Neural cell (in vitro differentiated cells): ENCODE results near the gene FSIP1. TPM values are rescaled to one million over a fixed set of nuclear protein-coding genes. Genes with fewer than 3 reads are reported as not detected.

Experiments
- H2AFZ ChIP-seq: fragments of 200-600, 300-800 bp; sonication (generic), shearing (Covaris generic); 2 replicates; pipeline ENCODE4 v1.6.0; 2014; ENCODE audit warnings: low read depth, mild to moderate bottlenecking, antibody characterized with exemption, low read length, moderate library complexity
- H3F3A ChIP-seq: fragments of 200-600 bp; shearing (Covaris generic); 2 replicates; pipeline ENCODE4 v1.6.1; 2016; ENCODE audit warnings: mild to moderate bottlenecking, moderate library complexity, mixed read lengths, antibody characterized with exemption, low read length; ENCODE audit not compliant: insufficient read depth, poor library complexity, severe bottlenecking
- H3K27ac ChIP-seq: fragments of 200-600, 300-800 bp; sonication (generic), shearing (Covaris generic); 2 replicates; pipeline ENCODE4 v1.5.1; 2014; ENCODE audit warnings: mild to moderate bottlenecking, low read length, moderate library complexity
- H3K27me3 ChIP-seq: fragments of 300-800, 200-600 bp; sonication (generic), shearing (Covaris generic); 2 replicates; pipeline ENCODE4 v1.6.0; 2014; ENCODE audit warnings: mild to moderate bottlenecking, low read depth, low read length, moderate library complexity; ENCODE audit not compliant: insufficient read depth
- H3K36me3 ChIP-seq: fragments of 300-800, 200-600 bp; sonication (generic), shearing (Covaris generic); 2 replicates; pipeline ENCODE4 v1.5.1; 2014; ENCODE audit warnings: mild to moderate bottlenecking, antibody characterized with exemption, low read length, moderate library complexity; ENCODE audit not compliant: insufficient read depth
- H3K4me2 ChIP-seq: fragments of 300-800, 200-600 bp; sonication (generic), shearing (Covaris generic); 2 replicates; pipeline ENCODE4 v1.6.0; 2014; ENCODE audit warnings: mild to moderate bottlenecking, low read length
- H3K4me3 ChIP-seq: fragments of 300-800, 200-600 bp; sonication (generic), shearing (Covaris generic); 2 replicates; pipeline ENCODE4 v1.5.1; 2014; ENCODE audit warnings: mild to moderate bottlenecking, low read length, moderate library complexity
- H3K79me2 ChIP-seq: fragments of 200-600 bp; shearing (Covaris generic); replicated peaks from 2 replicates; pipeline ENCODE4 v1.6.0; 2014; ENCODE audit warnings: mild to moderate bottlenecking, low read length, moderate library complexity; ENCODE audit not compliant: insufficient read depth
- H3K9ac ChIP-seq: fragments of 300-800, 200-600 bp; sonication (generic), shearing (Covaris generic); 2 replicates; pipeline ENCODE4 v1.6.1; 2016; ENCODE audit warnings: mild to moderate bottlenecking, low read length, mixed read lengths
- H3K9me2 ChIP-seq: fragments of 200-600 bp; shearing (Covaris generic); 2 replicates; pipeline ENCODE4 v1.6.1; 2016; ENCODE audit warnings: mild to moderate bottlenecking, low read length, mixed read lengths; ENCODE audit not compliant: insufficient read depth
- H3K9me3 ChIP-seq: fragments of 200-600, 300-800 bp; sonication (generic), shearing (Covaris generic); 2 replicates; pipeline ENCODE4 v1.6.1; 2016; ENCODE audit warnings: mild to moderate bottlenecking, mixed run types, low read length, moderate library complexity, mixed read lengths
- H4K20me1 ChIP-seq: fragments of 200-600 bp; shearing (Covaris generic); 2 replicates; pipeline ENCODE4 v1.6.1; 2016; ENCODE audit warnings: mild to moderate bottlenecking, mixed run types; ENCODE audit not compliant: insufficient read depth
- CTCF ChIP-seq: fragments of 450-650 bp; IDR thresholded peaks from 2 replicates; pipeline ENCODE4 v1.5.1; 2014; ENCODE audit warnings: antibody characterized with exemption, mild to moderate bottlenecking, moderate library complexity; ENCODE audit not compliant: poor library complexity, severe bottlenecking
- EP300 ChIP-seq: fragments of 450-650 bp; conservative IDR thresholded peaks from 2 replicates; pipeline ENCODE4 v1.6.1; 2014; ENCODE audit warnings: antibody characterized with exemption, mild to moderate bottlenecking, moderate library complexity; ENCODE audit not compliant: poor library complexity, severe bottlenecking
- EZH2 ChIP-seq: fragments of 200-600, 300-800 bp; shearing (Covaris generic), sonication (generic); IDR thresholded peaks from 2 replicates; pipeline ENCODE4 v1.6.1; 2014; ENCODE audit warnings: antibody characterized with exemption, low read length, borderline replicate concordance, mild to moderate bottlenecking; ENCODE audit not compliant: insufficient read depth, poor library complexity, severe bottlenecking
- MXI1 ChIP-seq: fragments of 450-650 bp; conservative IDR thresholded peaks from 2 replicates; pipeline ENCODE4 v1.6.1; 2014; ENCODE audit warnings: antibody characterized with exemption, mild to moderate bottlenecking; ENCODE audit not compliant: poor library complexity, severe bottlenecking
- POLR2AphosphoS5 ChIP-seq: IDR thresholded peaks from 2 replicates; pipeline ENCODE4 v1.6.1; 2012
- RAD21 ChIP-seq: fragments of 450-650 bp; conservative IDR thresholded peaks from 2 replicates; pipeline ENCODE4 v1.6.1; 2014; ENCODE audit warnings: antibody characterized with exemption, mild to moderate bottlenecking, moderate library complexity
- SMC3 ChIP-seq: fragments of 450-650 bp; conservative IDR thresholded peaks from 2 replicates; pipeline ENCODE4 v1.6.1; 2014; ENCODE audit warnings: antibody characterized with exemption, mild to moderate bottlenecking, moderate library complexity; ENCODE audit not compliant: poor library complexity
- TAF1 ChIP-seq: IDR thresholded peaks from 2 replicates; pipeline ENCODE4 v1.6.1; 2012; ENCODE audit warnings: low read depth
- polyA plus RNA-seq: library from polyadenylated mRNA; depleted of rRNA; stranded (reverse); fragments of >200 nt; gene quantifications from 2 replicates; pipeline ENCODE4 v1.2.3, GENCODE V29; 2014
- TF ChIP-seq, protein P1 (sequence below): IDR thresholded peaks from 2 replicates; pipeline ENCODE4 v1.6.1; 2012; ENCODE audit warnings: borderline replicate concordance

The FSIP1 gene
- polyA plus RNA-seq, 1 donor from 2014 or later = 3.8 TPM

GRCh38 chr15:39596358-39597051, 186.1 kb downstream of the FSIP1 start:
- no peak overlapping the region for H3K9ac ChIP-seq
- no peaks in the 10 kb centered on the region for H3F3A ChIP-seq
- no peak overlapping the region for H2AFZ ChIP-seq
- H3K4me3 ChIP-seq = no peak overlapping the region
- no peaks in the 10 kb centered on the region for H4K20me1 ChIP-seq
- H3K79me2 ChIP-seq = no peaks in the 10 kb centered on the region
- H3K4me2 ChIP-seq = no peak overlapping the region
- no peaks in the 10 kb centered on the region for H3K9me2 ChIP-seq
- H3K27ac ChIP-seq = no peak overlapping the region
- H3K36me3 ChIP-seq = no peaks in the 10 kb centered on the region
- H3K9me3 ChIP-seq = no peaks in the 10 kb centered on the region
- no peaks in the 10 kb centered on the region for H3K27me3 ChIP-seq
- TF ChIP-seq MXI1 = no peak
- TF ChIP-seq EZH2 = no peak
- TF ChIP-seq, protein P1, sequence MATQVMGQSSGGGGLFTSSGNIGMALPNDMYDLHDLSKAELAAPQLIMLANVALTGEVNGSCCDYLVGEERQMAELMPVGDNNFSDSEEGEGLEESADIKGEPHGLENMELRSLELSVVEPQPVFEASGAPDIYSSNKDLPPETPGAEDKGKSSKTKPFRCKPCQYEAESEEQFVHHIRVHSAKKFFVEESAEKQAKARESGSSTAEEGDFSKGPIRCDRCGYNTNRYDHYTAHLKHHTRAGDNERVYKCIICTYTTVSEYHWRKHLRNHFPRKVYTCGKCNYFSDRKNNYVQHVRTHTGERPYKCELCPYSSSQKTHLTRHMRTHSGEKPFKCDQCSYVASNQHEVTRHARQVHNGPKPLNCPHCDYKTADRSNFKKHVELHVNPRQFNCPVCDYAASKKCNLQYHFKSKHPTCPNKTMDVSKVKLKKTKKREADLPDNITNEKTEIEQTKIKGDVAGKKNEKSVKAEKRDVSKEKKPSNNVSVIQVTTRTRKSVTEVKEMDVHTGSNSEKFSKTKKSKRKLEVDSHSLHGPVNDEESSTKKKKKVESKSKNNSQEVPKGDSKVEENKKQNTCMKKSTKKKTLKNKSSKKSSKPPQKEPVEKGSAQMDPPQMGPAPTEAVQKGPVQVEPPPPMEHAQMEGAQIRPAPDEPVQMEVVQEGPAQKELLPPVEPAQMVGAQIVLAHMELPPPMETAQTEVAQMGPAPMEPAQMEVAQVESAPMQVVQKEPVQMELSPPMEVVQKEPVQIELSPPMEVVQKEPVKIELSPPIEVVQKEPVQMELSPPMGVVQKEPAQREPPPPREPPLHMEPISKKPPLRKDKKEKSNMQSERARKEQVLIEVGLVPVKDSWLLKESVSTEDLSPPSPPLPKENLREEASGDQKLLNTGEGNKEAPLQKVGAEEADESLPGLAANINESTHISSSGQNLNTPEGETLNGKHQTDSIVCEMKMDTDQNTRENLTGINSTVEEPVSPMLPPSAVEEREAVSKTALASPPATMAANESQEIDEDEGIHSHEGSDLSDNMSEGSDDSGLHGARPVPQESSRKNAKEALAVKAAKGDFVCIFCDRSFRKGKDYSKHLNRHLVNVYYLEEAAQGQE = no peak

DNA sequence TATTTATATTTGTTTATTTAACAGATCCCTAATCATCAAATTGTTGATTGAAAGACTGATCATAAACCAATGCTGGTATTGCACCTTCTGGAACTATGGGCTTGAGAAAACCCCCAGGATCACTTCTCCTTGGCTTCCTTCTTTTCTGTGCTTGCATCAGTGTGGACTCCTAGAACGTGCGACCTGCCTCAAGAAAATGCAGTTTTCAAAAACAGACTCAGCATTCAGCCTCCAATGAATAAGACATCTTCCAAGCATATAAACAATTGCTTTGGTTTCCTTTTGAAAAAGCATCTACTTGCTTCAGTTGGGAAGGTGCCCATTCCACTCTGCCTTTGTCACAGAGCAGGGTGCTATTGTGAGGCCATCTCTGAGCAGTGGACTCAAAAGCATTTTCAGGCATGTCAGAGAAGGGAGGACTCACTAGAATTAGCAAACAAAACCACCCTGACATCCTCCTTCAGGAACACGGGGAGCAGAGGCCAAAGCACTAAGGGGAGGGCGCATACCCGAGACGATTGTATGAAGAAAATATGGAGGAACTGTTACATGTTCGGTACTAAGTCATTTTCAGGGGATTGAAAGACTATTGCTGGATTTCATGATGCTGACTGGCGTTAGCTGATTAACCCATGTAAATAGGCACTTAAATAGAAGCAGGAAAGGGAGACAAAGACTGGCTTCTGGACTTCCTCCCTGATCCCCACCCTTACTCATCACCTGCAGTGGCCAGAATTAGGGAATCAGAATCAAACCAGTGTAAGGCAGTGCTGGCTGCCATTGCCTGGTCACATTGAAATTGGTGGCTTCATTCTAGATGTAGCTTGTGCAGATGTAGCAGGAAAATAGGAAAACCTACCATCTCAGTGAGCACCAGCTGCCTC, 187.1 kb downstream of the FSIP1 start:
- H3K9me2 ChIP-seq = no peaks in the 10 kb centered on the region
- H3K9ac ChIP-seq = no peak overlapping the region
- no peak overlapping the region for H3K4me2 ChIP-seq
- H3K27me3 ChIP-seq = no peaks in the 10 kb centered on the region
- no peak for TF ChIP-seq TAF1
- no peak for TF ChIP-seq RAD21
- TF ChIP-seq, protein P1 = no peak
- no peak for TF ChIP-seq SMC3
- TF ChIP-seq POLR2AphosphoS5 = no peak
- no peak for TF ChIP-seq CTCF
- TF ChIP-seq EZH2 = no peak
- no peak for TF ChIP-seq MXI1
- no peak for TF ChIP-seq EP300
- H3K79me2 ChIP-seq = no peaks in the 10 kb centered on the region
- H3K36me3 ChIP-seq = no peaks in the 10 kb centered on the region
- H3K9me3 ChIP-seq = no peaks in the 10 kb centered on the region
- no peak overlapping the region for H2AFZ ChIP-seq
- no peak overlapping the region for H3K4me3 ChIP-seq
- no peaks in the 10 kb centered on the region for H3F3A ChIP-seq
- H3K27ac ChIP-seq = no peak overlapping the region
- no peaks in the 10 kb centered on the region for H4K20me1 ChIP-seq
